GM12892 (cell line): Measurements from ENCODE around the gene KIAA1328.
"Not testable (repeated sequence)": the region's sequence is repeated elsewhere in the genome, so short reads cannot be mapped to it uniquely, and the experiment has no call there.

Experiments
- DNase-seq: peaks from one replicate; pipeline ENCODE4 v3.0.0; 2011; ENCODE audit not compliant: insufficient read length
- FAIRE-seq: peaks from 2 replicates; lab custom pipeline; 2011; peaks lifted over from hg19 to GRCh38; lab: Jason Lieb, UNC
- POLR2A ChIP-seq: IDR thresholded peaks from 2 replicates; pipeline ENCODE4 v1.6.1; 2011; ENCODE audit warnings: low read depth, low read length, control low read depth
- POLR2AphosphoS5 ChIP-seq: IDR thresholded peaks from 2 replicates; pipeline ENCODE4 v1.6.1; 2011; ENCODE audit warnings: low read depth, low read length, control low read depth
- TAF1 ChIP-seq: IDR thresholded peaks from 2 replicates; pipeline ENCODE4 v1.6.1; 2011; ENCODE audit warnings: low read depth, mild to moderate bottlenecking, control low read depth, low read length, borderline replicate concordance

Gene KIAA1328

DNA sequence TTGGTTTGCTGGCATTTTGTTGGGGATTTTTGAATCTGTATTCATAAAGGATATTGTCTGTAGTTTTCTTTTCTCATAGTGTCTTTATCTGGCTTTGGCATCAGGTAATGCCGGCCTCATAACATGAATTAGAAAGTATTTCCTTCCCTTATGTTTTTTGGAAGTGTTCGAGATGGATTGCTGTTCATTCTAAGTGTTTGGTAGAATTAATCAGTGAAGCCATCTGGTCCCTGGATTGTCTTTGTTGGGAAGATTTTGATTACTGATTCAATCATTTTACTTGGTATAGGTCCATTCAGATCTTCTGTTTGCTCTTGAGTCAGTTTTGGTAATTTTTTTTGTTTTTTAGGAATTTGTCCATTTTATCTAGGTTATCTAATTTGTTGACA lies 22.3 kb downstream of the KIAA1328 start:
- DNase-seq (no peak), FAIRE-seq (no peak)
- TF ChIP-seq POLR2AphosphoS5 (no peak), POLR2A (no peak), TAF1 (no peak)

DNA sequence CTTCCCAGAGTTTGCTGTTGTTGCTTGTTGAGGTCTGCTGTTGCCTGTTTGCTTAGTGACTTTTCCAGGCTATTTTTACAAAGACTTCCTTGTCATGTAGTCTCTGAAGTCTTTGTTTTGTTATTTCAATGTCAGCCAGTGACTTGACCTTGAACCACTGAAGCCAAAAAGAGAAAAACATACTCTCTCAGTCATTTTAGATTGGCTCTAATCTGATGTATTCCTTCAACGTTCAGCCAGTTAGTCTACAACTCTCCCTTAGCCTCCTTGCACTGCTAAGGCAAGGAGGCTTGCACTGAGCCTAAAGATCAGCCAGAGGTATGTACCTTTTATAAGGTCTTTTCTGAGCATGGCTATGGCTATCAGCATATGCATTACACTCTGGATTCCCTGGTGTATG lies 27.9 kb downstream of the KIAA1328 start:
- FAIRE-seq (no peak), DNase-seq (no peak)
- TF ChIP-seq POLR2A = no peak
- TF ChIP-seq POLR2AphosphoS5 = no peak
- no peak for TF ChIP-seq TAF1

DNA sequence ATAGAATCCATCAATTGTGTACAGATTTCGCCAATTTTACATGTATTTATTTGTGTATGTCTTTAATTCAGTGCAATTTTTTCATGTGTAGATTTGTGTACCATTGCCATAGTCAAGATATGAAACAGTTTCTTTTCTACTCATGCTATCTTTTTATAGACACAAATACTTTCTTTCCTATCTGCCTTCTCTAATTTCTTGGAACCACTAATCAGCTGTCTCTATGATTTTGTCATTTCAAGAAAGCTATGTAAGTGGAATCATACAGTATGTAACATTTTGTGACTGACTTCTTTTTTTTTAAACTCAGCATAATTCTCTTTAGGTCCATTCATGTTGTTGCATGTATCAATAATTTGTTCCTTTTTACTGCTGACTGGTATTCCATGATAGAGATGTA lies 33.3 kb downstream of the KIAA1328 start:
- no peak for FAIRE-seq
- no peak for TF ChIP-seq POLR2A
- TF ChIP-seq POLR2AphosphoS5 = no peak
- no peak for TF ChIP-seq TAF1

DNA sequence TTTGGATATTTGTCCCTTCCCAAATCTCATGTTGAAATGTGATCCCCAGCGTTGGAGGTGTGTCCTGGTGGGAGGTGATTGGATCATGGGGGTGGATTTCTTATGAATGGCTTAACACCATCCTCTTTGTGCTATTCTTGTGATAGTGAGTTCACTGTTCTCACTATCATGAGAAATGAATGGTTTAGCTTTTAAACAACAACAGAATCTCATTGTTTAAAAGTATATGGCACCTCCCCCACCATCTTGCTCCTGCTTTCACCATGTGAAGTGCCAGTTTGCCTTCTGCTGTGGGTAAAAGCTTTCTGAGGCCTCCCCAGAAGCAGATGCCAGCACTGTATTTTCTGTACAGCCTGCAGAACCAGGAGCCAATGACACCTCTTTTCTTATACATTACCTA lies 38.1 kb downstream of the KIAA1328 start:
- TF ChIP-seq TAF1 (no peak), POLR2AphosphoS5 (no peak), POLR2A (no peak)
- FAIRE-seq (no peak), DNase-seq (no peak)

More for the DNA sequence above, 33.3 kb downstream of the KIAA1328 start:
- DNase-seq = no peak

DNA sequence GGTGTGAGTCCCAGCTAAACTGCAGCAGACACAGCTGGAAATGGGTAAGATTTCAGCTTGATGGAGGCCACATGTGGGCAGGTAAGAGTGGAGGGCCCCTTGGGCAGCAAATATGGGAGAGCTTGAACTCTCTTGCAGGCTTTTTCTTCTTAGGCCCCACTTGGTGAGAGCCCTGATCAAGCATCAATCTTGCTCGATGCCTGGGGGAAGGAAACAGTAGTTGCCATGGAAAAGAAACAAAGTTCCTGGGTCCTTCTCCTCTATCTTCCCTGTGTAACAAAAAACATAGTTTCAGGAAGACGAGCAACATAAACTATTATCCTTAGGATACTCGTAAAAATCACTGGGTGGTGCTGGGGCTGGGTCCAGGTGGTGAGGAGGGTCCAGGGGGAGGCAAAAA lies 42.9 kb downstream of the KIAA1328 start:
- FAIRE-seq (no peak), DNase-seq (no peak)
- TF ChIP-seq TAF1 (no peak), POLR2AphosphoS5 (no peak), POLR2A (no peak)

DNA sequence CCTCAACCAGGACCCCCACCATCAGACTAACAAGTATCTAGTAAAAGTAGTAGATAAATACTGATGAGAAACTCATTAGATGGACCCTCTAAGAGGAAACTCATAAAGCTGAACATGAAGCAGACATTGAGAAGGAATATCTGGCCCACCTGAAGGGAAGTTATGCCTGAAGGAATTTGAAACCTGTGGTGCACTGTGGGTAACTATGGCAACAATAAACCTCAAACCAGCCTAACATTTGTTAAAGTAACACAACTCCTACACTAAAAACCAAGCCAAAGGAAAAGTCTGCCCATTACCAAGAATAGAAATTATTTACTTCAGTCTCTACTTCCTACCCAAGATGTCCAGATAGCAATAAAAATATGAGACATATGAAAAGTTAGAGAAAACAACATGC lies 43.4 kb downstream of the KIAA1328 start:
- FAIRE-seq (no peak), DNase-seq (no peak)
- no peak for TF ChIP-seq POLR2AphosphoS5
- TF ChIP-seq TAF1 = no peak
- TF ChIP-seq POLR2A = no peak

DNA sequence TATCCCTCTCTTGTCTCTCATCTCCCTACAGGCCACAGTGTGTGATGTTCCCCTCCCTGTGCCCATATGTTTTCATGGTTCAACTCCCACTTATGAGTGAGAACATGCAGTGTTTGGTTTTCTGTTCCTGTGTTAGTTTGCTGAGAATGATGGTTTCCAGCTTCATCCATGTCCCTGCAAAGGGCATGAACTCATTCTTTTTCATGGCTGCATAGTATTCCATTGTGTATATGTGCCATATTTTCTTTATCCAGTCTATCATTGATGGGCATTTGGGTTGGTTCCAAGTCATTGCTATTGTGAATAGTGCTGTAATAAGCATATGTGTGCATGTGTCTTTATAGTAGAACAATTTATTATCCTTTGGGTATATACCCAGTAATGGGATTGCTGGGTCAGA lies 44.9 kb downstream of the KIAA1328 start:
- FAIRE-seq, DNase-seq: not testable (repeated sequence)

DNA sequence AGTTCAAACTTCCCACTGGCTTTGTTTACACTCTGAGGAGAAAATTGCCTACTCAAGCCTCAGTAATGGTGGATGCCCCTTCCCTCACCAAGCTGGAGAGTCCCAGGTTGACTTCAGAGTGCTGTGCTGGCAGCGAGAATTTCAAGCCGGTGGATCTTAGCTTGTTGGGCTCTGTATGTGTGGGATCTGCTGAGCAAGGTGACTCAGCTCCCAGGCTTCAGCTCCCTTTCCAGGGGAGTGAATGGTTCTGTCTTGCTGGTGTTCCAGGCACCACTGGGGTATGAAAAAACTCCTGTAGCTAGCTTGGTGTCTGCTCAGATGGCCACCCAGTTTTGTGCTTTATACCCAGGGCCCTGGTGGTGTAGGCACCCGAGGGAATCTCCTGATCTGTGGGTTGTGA lies 50.9 kb downstream of the KIAA1328 start:
- DNase-seq, FAIRE-seq: not testable (repeated sequence)

DNA sequence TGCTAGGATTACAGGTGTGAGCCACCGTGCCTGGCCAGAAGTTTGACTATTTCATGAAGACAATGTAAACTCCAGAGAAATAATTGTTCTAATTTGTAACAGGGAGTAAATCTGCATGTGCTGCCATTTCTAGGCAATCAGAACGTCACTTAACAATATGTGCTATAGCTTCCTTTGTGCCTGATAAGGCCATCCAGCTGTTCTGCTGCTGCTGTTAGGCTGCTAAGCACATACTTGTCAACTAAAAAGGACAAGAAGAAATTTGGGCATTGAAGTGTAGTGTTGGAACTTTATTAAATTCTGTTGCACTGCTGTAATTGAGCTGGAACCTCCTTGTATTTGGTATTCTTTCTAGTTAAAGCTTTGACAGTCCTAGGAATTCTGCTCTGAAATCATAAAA lies 57.1 kb downstream of the KIAA1328 start:
- no peak for DNase-seq
- no peak for FAIRE-seq
- no peak for TF ChIP-seq POLR2A
- no peak for TF ChIP-seq TAF1
- no peak for TF ChIP-seq POLR2AphosphoS5

DNA sequence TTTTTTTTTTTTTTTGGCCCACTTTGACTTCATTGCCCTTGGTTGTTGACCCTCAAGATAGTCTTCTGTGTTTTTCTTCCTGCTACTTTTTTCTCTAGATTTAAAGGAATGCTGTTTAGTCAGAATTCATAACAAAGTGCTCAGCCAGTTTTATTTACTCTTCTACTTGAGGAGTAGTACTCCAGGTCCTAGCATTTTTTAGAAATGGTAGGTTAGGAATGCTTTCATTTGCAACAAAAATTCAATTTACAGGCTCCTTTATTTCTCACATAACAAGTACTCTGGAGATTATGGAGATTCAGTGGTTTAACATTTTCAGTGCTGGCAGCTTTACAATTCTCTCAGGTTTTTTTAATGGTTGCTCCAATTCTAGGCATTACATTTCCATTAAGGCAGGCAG lies 58.2 kb downstream of the KIAA1328 start:
- no peak for TF ChIP-seq POLR2A
- no peak for FAIRE-seq
- no peak for DNase-seq

DNA sequence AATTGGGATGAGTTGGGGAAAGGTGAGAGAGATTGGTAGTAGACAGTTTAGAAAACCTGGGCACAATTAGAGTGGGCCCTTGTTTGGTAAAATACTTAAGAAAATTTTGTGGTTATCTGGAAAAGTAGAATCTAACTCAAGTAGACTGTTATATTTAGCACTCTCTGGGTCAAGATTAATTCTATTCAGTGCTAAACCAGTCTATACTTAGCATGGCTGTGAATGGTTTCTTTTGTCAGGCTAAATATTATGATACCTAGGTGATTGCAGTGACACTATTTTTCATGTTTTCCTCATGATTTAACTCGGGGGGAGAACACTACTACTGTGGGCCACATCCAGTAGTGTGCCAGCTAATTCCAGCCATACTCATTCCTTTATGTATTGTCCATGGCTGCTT lies 58.9 kb downstream of the KIAA1328 start:
- DNase-seq = no peak
- no peak for TF ChIP-seq POLR2AphosphoS5
- TF ChIP-seq TAF1 = no peak
- TF ChIP-seq POLR2A = no peak
- FAIRE-seq = no peak

DNA sequence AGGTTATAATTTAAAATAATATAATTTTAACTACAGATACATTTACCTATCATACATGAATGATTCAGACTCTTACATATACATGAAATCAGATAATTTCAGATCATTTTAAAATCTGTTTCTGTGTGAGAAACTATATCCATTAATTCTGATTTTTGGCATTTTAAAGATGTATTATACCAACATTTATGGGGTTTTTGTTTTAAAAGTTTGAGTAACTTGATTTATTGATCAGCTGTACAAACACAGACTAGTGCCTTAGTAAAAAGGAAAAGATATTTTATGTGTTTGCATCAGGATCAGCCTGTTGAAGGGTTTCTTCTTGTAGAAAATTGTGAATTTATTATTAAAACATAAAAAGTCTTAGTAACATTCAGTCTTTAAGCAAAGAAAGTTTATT lies 59.9 kb downstream of the KIAA1328 start:
- TF ChIP-seq POLR2A = no peak
- no peak for TF ChIP-seq TAF1
- TF ChIP-seq POLR2AphosphoS5 = no peak
- no peak for FAIRE-seq
- DNase-seq = no peak

DNA sequence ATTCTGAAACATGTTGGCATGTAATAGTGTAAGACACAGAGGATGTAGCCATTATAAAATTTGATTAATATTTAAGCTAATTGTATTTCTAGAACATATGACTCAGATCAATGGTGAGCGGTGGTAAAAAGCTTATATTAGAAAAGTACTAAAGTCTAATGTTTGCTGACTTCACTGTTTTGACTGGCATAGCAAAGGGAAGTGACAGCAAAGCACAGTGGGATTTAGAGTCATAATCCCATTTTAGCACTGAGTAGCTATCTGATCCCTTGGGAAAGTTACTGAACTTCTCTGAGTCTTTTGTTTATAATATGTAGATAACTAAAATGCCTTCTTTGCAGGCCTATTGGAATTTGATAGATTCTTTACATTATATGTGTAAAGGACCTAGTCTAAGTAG lies 60.4 kb downstream of the KIAA1328 start:
- DNase-seq (no peak), FAIRE-seq (no peak)
- TF ChIP-seq POLR2A (no peak), POLR2AphosphoS5 (no peak), TAF1 (no peak)

DNA sequence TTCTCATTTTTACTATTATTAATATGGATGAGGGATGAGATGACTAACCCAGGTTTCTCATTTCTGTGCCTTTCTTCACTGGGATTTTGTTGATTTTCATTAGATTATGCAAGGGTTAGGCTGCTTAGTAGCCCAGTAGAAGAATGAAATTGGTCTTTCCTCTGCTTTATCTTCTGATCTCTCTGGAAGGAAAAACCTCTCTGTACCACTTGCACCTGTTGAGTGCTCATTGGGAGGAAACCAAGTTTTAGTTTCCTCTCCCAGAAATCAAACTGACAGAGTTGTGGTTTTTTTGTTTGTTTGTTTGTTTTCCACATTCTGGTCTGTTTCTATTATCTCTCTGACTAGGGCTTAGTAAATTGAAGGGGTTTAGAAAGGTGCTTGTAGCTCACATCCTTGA lies 60.8 kb downstream of the KIAA1328 start:
- DNase-seq = no peak
- no peak for FAIRE-seq
- no peak for TF ChIP-seq TAF1
- TF ChIP-seq POLR2AphosphoS5 = no peak
- TF ChIP-seq POLR2A = no peak
